Activated CD4-positive, alpha-beta T cell treated with anti-CD3 and anti-CD28 coated beads, Interleukin-2, amount 10 ng/mL, durations not matched to agents 24 days and 14 days (primary cell): ENCODE results near the gene GCDH. TPM values are rescaled to one million over a fixed set of nuclear protein-coding genes. Genes with fewer than 3 reads are reported as not detected.
A peak's percentile ranks its signal among the peaks of the same experiment; 100 is the strongest.
"Not testable (repeated sequence)": the region's sequence is repeated elsewhere in the genome, so short reads cannot be mapped to it uniquely, and the experiment has no call there.

ENCODE experiments used
- DNase-seq: peaks from one replicate; pipeline ENCODE4 v3.0.0; 2022
- H3K27ac Mint-ChIP-seq: one replicate; pipeline ENCODE4 v1.8.0; 2022; ENCODE audit warnings: mild to moderate bottlenecking, mixed read lengths
- H3K27me3 Mint-ChIP-seq: one replicate; pipeline ENCODE4 v1.8.0; 2022; ENCODE audit warnings: mixed read lengths
- H3K36me3 Mint-ChIP-seq: one replicate; pipeline ENCODE4 v1.8.0; 2022; ENCODE audit warnings: low read depth, mild to moderate bottlenecking, mixed read lengths
- H3K4me1 Mint-ChIP-seq: one replicate; pipeline ENCODE4 v1.8.0; 2021; ENCODE audit warnings: mixed read lengths
- H3K4me3 Mint-ChIP-seq: one replicate; pipeline ENCODE4 v1.8.0; 2022; ENCODE audit warnings: mild to moderate bottlenecking, moderate library complexity, mixed read lengths
- H3K9me3 Mint-ChIP-seq: one replicate; pipeline ENCODE4 v1.8.0; 2021; ENCODE audit warnings: mixed read lengths
- intact Hi-C: fragments of 100-400 bp; cut with micrococcal nuclease; formaldehyde crosslinking; loops from one replicate; pipeline ENCODE4 v1.15.1; 2023
- total RNA-seq: library from RNA; stranded (reverse); gene quantifications from 2 replicates; pipeline ENCODE4 v1.2.3, GENCODE V29; 2022

GCDH gene
- 66.9 and 71.6 TPM in 2 replicates for total RNA-seq

DNA sequence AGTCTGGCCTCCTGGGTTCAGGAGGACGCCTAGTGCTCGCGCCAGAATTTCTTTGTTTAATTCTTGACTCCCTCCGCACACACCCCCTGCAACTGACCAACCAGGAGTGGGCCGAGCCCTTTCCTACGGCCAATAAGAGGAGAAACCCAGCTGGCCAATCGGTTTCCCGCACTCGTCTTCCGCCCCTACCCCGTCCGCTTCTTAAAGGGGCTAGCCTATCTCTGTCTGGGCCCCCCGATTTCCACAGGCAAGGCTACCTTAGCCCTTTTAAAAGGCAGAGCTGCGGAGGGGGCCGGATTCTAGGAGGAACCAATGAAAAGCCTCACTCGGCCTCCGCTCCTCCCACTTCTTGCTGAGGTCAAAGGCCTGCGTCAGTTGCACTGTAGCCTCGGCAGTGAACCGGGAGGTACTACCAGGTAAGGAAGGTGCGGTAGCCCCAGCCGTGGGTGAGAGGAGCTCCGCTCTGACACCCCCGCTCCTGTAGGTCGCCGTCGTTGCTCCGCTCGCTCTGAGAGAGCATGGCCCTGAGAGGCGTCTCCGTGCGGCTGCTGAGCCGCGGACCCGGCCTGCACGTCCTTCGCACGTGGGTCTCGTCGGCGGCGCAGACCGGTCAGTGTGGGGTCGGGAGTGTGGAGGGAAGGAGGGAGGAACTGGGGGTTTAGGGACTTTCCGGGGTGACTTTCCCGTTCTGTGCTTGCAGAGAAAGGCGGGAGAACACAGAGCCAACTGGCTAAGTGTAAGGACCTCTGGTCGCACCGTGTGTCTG, at the start of gene GCDH:
GCDH (plus strand) TSS at position 374 of the 766 bp plus-strand sequence; CDS start at position 519, 145 bp downstream.
- DNase-seq = peak; percentile 98
- intact Hi-C loops = loop anchor here (1.0 to 2.0 kb wide), 3 partner anchors 28 to 66 kb away; partner anchors contain the start of genes FARSA, GADD45GIP1 and SYCE2
- Mint-ChIP-seq H3K36me3 (peaks cover 22% of the 10 kb centered on the region), H3K9me3 (no peaks in the 10 kb centered on the region), H3K4me3 (peak within 1 kb of the TSS; percentile 99), H3K27ac (peak within 1 kb of the TSS; percentile 90), H3K27me3 (peaks cover 7% of the 10 kb centered on the region), H3K4me1 (peaks cover 24% of the 10 kb centered on the region)

DNA sequence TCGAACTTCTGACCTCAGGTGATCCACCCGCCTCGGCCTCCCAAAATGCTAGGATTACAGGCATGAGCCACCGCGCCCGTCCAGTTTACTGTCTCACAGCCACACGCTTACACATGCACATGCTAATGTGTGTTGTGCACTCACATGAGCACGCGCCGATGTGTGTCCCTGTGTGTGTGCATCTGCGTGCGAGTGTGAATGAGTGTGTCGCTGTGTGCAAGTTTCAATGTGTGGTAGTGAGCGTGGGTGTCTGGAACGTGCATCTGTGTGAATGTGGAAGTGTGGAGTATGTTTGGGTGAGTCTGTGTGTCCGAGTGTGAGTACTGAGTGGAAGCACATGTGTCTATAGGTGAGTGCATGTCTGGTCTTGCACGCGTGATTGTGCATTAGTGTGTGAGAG, 48.4 kb upstream of the GCDH start:
- H3K27ac Mint-ChIP-seq = no peak overlapping the region
- H3K36me3 Mint-ChIP-seq = no peaks in the 10 kb centered on the region
- H3K4me3 Mint-ChIP-seq = no peak overlapping the region
- intact Hi-C loops = no loop called here
- no peak for DNase-seq
- H3K4me1 Mint-ChIP-seq = peaks cover 19% of the 10 kb centered on the region
- no peaks in the 10 kb centered on the region for H3K9me3 Mint-ChIP-seq
- H3K27me3 Mint-ChIP-seq = peaks cover 50% of the 10 kb centered on the region

DNA sequence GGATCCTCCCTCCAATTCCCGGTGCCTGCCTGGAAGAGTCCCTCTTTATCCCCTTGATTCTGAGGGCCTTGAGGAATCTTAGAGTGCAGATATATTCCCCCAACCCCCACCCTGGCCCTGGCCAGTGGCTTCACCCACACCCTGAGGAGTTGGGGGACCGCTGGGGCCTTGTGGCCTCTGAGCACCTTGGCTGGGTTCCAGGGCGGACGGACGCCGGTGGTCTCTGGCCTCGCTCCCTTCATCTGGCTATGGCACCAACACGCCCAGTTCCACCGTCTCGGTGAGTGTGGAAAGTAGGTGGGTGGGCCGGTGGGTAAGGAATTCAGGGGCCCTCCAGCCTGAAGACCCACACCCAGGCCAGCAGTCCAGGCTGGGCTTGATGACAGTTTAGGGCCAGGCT, 47.6 kb upstream of the GCDH start:
- no peak overlapping the region for H3K4me3 Mint-ChIP-seq
- no peaks in the 10 kb centered on the region for H3K36me3 Mint-ChIP-seq
- H3K4me1 Mint-ChIP-seq = peaks cover 23% of the 10 kb centered on the region
- no peaks in the 10 kb centered on the region for H3K9me3 Mint-ChIP-seq
- H3K27me3 Mint-ChIP-seq = peaks cover 45% of the 10 kb centered on the region
- H3K27ac Mint-ChIP-seq = no peak overlapping the region
- no peak for DNase-seq
- intact Hi-C loops = no loop called here

DNA sequence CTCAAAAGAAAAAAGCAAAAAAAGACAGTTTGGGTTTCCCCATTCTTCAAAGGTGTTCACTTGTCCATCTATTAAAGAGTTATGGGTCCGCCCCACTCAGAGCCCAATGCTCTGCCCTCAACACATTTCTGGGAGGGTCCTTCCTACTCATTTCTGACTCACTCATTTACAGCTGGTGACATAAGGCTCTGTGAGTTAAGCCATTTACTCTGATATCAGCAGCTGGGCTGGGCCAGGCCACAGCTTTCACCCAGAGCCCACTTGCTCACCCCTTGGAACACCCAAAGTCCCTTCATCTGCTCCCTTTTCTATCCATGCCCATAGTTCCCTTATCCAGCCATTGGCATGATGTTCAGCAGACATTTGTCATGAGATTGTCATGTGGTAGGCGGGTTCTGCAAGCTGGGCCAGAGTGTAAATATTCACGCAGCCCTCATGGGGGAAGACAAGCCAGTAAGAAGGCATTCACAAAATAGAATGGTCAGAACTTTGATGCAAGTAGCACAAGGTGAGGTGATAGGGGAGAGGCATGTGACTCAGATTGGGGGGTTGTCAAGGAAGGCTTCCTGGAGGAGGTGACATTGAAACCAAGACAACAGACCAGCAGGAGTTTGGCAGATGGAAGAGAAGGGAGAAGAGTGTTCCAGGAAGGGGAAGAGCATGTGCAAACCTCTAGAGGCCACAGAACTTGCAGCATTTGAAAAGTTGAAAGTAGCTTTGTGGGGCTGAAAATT, 46.8 kb upstream of the GCDH start:
- H3K4me1 Mint-ChIP-seq = peaks cover 20% of the 10 kb centered on the region
- H3K4me3 Mint-ChIP-seq = no peak overlapping the region
- peaks cover 39% of the 10 kb centered on the region for H3K27me3 Mint-ChIP-seq
- H3K9me3 Mint-ChIP-seq = no peaks in the 10 kb centered on the region
- DNase-seq = no peak
- H3K27ac Mint-ChIP-seq = no peak overlapping the region
- no peaks in the 10 kb centered on the region for H3K36me3 Mint-ChIP-seq
- intact Hi-C loops = no loop called here

DNA sequence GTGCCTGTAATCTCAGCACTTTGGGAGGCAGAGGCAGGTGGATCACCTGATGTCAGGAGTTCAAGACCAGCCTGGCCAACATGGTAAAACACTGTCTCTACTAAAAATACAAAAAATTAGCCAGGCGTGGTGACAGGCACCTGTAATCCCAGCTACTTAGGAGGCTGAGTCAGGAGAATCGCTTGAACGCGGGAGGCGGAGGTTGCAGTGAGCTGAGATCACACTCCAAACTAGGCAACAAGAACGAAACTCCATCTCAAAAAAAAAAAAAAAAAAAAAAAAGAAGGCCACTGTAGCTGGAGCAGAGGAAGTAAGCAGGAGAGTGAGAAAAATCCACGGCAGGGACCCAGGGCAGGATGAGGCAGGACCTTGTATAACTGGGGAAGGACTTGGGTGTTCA, 44.3 kb upstream of the GCDH start:
- not testable (repeated sequence) for H3K27ac Mint-ChIP-seq, DNase-seq, H3K36me3 Mint-ChIP-seq, H3K4me1 Mint-ChIP-seq, H3K4me3 Mint-ChIP-seq, H3K9me3 Mint-ChIP-seq
- H3K27me3 Mint-ChIP-seq = peaks cover 18% of the 10 kb centered on the region
- intact Hi-C loops = loop anchor here (2.0 kb wide), 2 partner anchors 46 to 80 kb away; partner anchors contain the start of gene PRDX2

DNA sequence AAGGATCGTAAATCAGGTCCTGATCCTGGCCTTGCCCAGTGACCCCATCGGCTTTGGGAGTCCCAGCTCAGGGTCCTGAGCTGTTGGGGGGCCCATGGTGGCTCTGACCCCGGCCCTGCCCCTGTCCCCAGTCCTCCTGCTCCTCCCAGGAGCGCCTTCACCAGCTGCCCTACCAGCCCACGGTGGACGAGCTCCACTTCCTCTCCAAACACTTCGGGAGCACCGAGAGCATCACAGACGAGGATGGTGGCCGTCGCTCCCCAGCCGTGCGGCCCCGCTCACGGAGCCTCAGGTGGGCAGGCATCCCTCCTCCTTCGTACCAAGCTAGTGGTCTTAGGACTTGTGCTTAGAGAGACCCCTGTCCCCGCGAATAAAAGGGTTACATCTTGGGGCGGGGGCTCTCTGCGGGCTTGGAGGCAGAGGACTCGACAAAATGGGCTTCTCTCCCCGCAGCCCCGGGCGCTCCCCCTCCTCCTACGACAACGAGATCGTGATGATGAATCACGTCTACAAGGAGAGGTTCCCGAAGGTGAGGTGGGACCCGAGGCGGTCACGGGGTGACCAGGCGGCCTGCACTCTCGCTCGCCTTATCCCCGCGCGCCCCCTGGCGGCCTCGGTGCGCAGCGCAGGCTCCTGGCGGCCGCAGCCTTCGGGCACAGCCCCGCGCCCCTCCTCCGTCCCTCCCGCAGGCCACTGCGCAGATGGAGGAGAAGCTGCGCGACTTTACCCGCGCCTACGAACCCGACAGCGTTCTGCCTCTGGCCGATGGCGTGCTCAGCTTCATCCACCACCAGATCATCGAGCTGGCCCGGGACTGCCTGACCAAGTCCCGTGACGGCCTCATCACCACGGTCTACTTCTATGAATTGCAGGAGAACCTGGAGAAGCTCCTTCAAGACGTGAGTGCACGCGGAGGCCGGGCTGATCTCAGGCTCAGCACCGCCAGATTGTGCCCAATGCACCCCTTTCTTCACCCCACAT, 43.5 kb upstream of the GCDH start:
- no peaks in the 10 kb centered on the region for H3K36me3 Mint-ChIP-seq
- H3K4me3 Mint-ChIP-seq = peak overlapping the region; percentile 77
- peak overlapping the region; percentile 41 for H3K27ac Mint-ChIP-seq
- intact Hi-C loops = loop anchor here (2.0 kb wide), 2 partner anchors 47 to 81 kb away; partner anchors contain the start of gene PRDX2
- H3K27me3 Mint-ChIP-seq = peaks cover 14% of the 10 kb centered on the region
- H3K4me1 Mint-ChIP-seq = peaks cover 6% of the 10 kb centered on the region
- no peaks in the 10 kb centered on the region for H3K9me3 Mint-ChIP-seq
- peak; percentile 97 for DNase-seq

DNA sequence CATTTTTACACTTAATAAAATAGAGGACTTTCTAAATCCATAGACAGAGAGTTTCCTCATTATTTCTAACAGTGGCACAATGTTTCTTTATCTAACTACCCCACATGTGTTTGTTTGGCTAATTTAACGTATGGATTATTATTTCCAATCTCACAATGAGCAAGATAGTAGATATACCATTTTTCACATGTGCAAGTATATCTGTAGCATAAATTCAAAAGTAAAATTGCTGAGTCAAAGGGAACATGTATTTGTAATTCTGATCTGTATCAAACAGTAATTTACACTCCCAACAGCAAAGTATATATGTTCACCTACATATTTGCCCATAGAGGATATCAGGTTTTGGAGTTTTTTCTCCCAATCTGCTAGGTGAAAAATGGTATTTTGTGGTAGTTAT, 34.3 kb upstream of the GCDH start:
- Mint-ChIP-seq H3K27me3 (peaks cover 9% of the 10 kb centered on the region), H3K27ac (no peak overlapping the region), H3K9me3 (no peaks in the 10 kb centered on the region), H3K4me3 (no peak overlapping the region), H3K36me3 (no peaks in the 10 kb centered on the region), H3K4me1 (no peaks in the 10 kb centered on the region)
- no peak for DNase-seq
- intact Hi-C loops = no loop called here

DNA sequence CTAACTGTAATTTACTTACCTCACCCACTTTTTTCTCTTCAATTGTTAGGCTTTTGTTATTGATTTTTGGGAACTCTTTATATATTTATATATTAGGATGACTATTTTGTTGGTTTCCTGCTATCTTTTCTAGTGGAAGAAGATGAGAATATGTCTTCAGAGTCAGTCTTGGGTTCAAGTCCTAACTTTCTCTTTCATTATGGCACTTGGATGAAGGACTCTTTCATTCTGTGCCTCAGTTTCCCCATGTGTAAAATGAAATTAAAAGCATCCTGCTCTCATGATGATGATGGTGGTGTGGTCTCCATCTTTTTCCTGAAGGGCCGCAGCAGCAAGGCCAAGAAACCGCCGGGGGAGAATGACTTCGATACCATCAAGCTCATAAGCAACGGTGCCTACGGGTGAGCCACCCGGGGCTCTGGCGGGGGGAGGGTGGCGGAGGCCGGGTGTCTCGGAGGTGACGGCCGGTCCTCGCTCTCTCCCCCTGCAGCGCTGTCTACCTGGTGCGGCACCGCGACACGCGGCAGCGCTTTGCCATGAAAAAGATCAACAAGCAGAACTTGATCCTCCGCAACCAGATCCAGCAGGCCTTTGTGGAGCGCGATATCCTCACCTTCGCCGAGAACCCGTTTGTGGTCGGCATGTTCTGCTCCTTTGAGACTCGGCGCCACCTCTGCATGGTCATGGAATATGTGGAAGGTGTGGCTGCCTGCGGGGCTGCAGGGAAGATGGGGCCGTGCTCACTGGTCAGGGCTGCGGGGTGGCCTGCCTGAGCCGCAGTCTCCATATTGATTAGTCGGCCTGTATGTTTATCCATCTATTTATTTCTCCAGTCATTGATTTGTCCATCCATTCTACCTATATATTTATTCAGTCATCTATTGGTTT, 32.7 kb upstream of the GCDH start:
- H3K9me3 Mint-ChIP-seq = no peaks in the 10 kb centered on the region
- no peak overlapping the region for H3K4me3 Mint-ChIP-seq
- intact Hi-C loops = no loop called here
- DNase-seq = no peak
- peaks cover 9% of the 10 kb centered on the region for H3K27me3 Mint-ChIP-seq
- no peaks in the 10 kb centered on the region for H3K36me3 Mint-ChIP-seq
- H3K4me1 Mint-ChIP-seq = no peaks in the 10 kb centered on the region
- H3K27ac Mint-ChIP-seq = no peak overlapping the region

DNA sequence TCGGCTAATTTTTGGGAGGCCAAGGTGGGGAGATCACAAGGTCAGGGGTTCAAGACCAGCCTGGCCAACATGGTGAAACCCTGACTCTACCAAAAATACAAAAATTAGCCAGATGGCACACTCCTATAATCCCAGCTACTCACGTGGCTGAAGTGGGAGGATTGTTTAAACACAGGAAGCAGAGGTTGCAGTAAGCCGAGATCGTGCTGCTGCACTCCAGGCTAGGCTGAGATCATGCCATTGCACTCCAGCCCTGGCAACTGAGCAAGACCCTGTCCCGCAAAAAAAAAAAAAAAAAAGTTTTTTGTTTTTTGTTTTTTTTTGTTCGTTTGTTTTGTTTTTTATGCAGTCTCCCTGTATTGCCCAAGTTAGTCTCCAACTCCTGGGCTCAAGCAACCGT, 31.4 kb upstream of the GCDH start:
- peaks cover 11% of the 10 kb centered on the region for H3K27me3 Mint-ChIP-seq
- H3K9me3 Mint-ChIP-seq = no peaks in the 10 kb centered on the region
- no peak for DNase-seq
- H3K4me1 Mint-ChIP-seq = no peaks in the 10 kb centered on the region
- H3K27ac Mint-ChIP-seq = no peak overlapping the region
- H3K36me3 Mint-ChIP-seq = no peaks in the 10 kb centered on the region
- no peak overlapping the region for H3K4me3 Mint-ChIP-seq
- intact Hi-C loops = no loop called here

DNA sequence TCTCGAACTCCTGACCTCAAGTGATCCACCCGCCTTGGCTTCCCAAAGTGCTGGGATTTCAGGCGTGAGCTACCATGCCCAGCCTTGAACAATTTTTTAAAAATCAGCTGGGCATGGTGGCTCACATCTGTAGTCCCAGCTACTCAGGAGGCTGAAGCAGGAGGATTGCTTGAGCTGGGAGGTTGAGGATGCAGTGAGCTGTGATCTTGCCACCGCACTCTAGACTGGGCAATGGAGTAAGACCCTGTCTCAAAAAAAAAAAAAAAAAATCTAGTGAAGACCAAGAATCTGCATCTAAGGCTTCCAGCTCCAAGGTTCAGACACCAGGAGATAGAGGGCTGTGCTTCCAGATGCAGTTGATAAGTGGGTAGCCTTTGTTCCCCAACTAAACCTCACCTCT, 26.8 kb upstream of the GCDH start:
- DNase-seq = no peak
- Mint-ChIP-seq H3K27me3 (peaks cover 4% of the 10 kb centered on the region), H3K4me3 (no peak overlapping the region), H3K4me1 (peaks cover 7% of the 10 kb centered on the region), H3K9me3 (no peaks in the 10 kb centered on the region), H3K27ac (no peak overlapping the region), H3K36me3 (no peaks in the 10 kb centered on the region)
- intact Hi-C loops = no loop called here

DNA sequence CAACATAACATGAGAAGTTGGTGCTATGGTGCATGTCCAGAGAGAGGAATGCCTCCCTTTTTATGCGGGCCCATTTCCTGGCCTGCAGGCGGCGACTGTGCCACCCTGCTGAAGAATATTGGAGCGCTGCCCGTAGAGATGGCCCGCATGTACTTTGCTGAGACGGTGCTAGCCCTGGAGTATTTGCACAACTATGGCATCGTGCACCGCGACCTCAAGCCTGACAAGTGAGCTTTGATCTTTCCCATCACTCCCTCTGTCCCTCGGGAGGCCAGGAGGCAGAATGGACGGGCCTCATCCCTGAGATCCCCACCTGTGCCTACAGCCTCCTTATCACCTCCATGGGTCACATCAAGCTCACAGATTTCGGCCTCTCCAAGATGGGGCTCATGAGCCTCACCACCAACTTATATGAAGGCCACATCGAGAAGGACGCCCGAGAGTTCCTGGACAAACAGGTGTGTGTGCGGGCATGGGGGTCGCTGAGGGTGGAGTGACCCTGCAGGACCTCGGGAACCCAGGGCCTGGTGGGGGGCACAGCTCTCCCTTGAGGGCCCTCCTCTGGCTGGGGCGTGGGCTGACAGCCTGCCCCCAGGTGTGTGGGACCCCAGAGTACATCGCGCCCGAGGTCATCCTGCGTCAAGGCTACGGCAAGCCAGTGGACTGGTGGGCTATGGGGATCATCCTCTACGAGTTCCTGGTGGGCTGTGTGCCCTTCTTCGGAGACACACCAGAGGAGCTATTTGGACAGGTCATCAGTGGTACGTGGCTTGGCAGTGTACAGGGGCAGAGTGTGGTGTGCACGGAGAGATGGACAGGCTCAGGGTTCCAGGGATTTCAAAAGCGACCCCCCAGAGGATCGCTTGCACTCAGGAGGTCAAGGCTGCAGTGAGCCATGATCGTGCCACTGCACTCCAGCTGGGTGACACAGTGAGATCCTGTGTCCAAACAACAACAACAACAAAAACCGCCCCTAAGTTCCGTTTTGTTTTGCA, 25.9 kb upstream of the GCDH start:
- Mint-ChIP-seq H3K4me1 (peaks cover 7% of the 10 kb centered on the region), H3K27ac (no peak overlapping the region), H3K4me3 (no peak overlapping the region), H3K9me3 (no peaks in the 10 kb centered on the region), H3K36me3 (no peaks in the 10 kb centered on the region), H3K27me3 (peaks cover 4% of the 10 kb centered on the region)
- intact Hi-C loops = no loop called here
- no peak for DNase-seq
